Loucy (cell line): ENCODE data around the gene TCOF1.

Experiments
- CTCF ChIP-seq: fragments of 200-600 bp; sonication (generic); conservative IDR thresholded peaks from 2 replicates; pipeline ENCODE4 v1.5.1; 2014; ENCODE audit warnings: mild to moderate bottlenecking, antibody characterized with exemption, low read length
- EZH2phosphoT487 ChIP-seq: fragments of 200-600 bp; IDR thresholded peaks from 2 replicates; pipeline ENCODE4 v1.6.1; 2018; ENCODE audit warnings: antibody characterized with exemption, mild to moderate bottlenecking, moderate library complexity, borderline replicate concordance

- TF ChIP-seq EZH2phosphoT487, result no peak
- no peak for TF ChIP-seq CTCF
Measured at GRCh38 chr5:150363185-150363584, 5.7 kb downstream of the TCOF1 start.
